ENCODE data around the gene FAF1. TPM values are rescaled to one million over a fixed set of nuclear protein-coding genes. Genes with fewer than 3 reads are reported as not detected.
"Not testable (repeated sequence)": the region's sequence is repeated elsewhere in the genome, so short reads cannot be mapped to it uniquely, and the experiment has no call there.

Gene FAF1
- total RNA-seq, 4 donors from 2014 or later = 39.7 to 60.6 (median 42.9) TPM

DNA sequence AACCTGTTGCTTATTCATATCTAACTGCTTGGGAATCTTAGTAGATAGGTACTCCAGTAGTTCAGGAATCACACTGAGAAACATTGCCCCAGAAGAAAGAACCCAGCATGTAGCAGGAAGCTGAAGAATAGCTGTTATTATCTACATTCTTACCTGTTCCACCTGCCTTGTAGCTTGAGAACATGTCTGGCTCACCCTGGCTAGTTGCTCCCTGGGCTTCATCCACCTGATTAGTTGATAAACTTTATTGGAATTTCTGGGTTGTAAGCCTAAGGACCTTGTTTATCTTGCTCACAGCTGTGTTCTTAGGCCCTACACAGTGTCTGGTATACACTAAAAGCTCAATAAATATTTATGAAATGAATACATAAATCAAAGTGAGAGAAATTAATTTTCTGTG is 430.6 kb downstream of the FAF1 start:
- Histone ChIP-seq H3K27ac (replicated peaks in 1 of 4) (no peak overlapping the region), H3K36me3 (peaks cover 0 to 25% (median 9%) of the 10 kb centered on the region in 4 donors), H3K4me1 (no peaks in the 10 kb centered on the region), H3K27me3 (no peaks in the 10 kb centered on the region), H3K4me3 (no peak overlapping the region), H3K9me3 (no peaks in the 10 kb centered on the region)
- intact Hi-C loops (cut with DNase I) = no loop called here
- TF ChIP-seq, protein P1, sequence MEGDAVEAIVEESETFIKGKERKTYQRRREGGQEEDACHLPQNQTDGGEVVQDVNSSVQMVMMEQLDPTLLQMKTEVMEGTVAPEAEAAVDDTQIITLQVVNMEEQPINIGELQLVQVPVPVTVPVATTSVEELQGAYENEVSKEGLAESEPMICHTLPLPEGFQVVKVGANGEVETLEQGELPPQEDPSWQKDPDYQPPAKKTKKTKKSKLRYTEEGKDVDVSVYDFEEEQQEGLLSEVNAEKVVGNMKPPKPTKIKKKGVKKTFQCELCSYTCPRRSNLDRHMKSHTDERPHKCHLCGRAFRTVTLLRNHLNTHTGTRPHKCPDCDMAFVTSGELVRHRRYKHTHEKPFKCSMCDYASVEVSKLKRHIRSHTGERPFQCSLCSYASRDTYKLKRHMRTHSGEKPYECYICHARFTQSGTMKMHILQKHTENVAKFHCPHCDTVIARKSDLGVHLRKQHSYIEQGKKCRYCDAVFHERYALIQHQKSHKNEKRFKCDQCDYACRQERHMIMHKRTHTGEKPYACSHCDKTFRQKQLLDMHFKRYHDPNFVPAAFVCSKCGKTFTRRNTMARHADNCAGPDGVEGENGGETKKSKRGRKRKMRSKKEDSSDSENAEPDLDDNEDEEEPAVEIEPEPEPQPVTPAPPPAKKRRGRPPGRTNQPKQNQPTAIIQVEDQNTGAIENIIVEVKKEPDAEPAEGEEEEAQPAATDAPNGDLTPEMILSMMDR (IDR thresholded peaks at IDR 0.05) = no peak
- TF ChIP-seq POLR2AphosphoS5 (IDR thresholded peaks at IDR 0.05) (no peak), EP300 (IDR thresholded peaks at IDR 0.05) (no peak), POLR2A (IDR thresholded peaks at IDR 0.05; ENCODE audit: low read depth) (no peak)
- DNase-seq (ENCODE audit: extremely low spot score) = no peak

DNA sequence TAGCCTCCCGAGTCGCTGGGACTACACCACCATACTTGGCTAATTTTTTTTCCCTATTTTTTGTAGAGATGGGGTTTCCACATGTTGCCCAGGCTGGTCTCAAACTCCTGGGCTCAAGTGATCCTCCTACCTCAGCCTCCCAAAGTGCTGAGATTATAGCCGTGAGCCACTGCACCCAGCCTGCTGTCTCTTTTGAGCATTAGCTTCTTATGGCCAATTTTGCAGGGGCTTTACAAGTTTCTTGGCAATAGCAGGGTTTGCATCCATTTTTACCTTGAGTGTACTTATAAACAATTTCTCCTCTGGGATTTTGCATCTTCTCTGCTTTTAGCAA is 432.1 kb downstream of the FAF1 start:
- H3K27ac ChIP-seq (replicated peaks in 1 of 4); DNase-seq (ENCODE audit: extremely low spot score); H3K9me3 ChIP-seq; H3K4me3 ChIP-seq; H3K4me1 ChIP-seq; intact Hi-C loops (cut with DNase I); H3K27me3 ChIP-seq: not testable (repeated sequence)
- WGBS = 97% methylated on average over 3 of the region's 3 CpGs
- H3K36me3 ChIP-seq = peaks cover 0 to 17% (median 7%) of the 10 kb centered on the region in 4 donors

DNA sequence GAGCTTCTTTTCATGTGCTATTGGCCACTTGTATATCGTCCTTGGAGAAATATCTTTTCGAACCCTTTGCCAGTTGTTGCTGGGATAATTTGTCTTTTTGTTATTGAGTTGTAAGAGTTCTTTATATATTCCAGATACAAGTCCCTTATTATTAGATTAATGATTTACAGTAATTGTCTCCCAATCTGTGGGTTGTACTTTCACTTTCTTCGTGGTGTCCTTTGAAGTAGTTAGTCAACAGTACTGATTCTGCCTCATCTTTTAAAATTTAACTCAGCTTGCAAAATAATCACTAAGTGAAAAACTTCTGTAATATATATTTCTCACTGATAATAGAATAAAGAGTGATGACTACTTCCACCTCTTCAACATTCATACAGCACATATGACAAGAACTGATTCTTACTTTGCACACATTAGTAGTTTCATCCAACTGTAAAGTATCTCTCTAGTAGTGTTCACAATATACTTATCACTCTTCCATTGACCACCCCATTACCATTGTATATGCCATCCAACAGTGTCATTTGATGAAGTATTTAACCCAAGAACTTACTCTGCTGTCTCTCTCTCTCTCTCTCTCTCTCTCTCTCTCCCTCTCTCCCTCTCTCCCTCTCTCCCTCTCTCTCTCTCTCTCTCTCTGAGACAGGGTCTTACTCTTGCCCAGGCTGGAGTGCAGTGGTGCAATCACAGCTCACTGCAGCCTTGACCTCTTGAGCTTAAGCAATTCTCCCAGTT is 432.6 kb downstream of the FAF1 start:
- intact Hi-C loops (cut with DNase I) = no loop called here
- WGBS = 93% methylated on average over 3 of the region's 3 CpGs

DNA sequence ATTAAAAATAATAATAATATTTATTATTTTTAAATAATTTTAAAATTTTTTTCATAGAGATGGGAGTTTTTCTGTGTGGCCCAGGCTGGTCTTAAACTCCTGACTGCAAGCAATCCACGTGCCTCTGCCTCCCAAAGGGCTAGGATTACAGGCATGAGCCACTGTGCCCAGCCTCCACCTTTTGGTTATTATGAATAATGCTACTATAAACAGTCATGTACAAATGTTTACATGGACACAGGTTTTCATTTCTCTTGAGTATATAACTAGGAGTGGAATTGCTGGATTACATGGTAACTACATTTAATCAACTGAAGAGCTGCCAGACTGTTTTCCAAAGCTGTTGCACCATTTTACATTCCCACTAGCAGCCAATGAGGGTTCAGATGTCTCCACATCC is 433.6 kb downstream of the FAF1 start:
- no peaks in the 10 kb centered on the region for H3K4me1 ChIP-seq
- H3K27me3 ChIP-seq = no peaks in the 10 kb centered on the region
- no peak overlapping the region for H3K27ac ChIP-seq (replicated peaks in 1 of 4)
- H3K9me3 ChIP-seq = peaks cover 0 to 6% (median 0%) of the 10 kb centered on the region in 4 donors
- intact Hi-C loops (cut with DNase I) = no loop called here
- WGBS = 93% methylated on average over 1 of the region's 1 CpG
- H3K4me3 ChIP-seq = no peak overlapping the region
- no peak for DNase-seq (ENCODE audit: extremely low spot score)
- TF ChIP-seq, protein P1 (IDR thresholded peaks at IDR 0.05) = no peak
- TF ChIP-seq POLR2A (IDR thresholded peaks at IDR 0.05; ENCODE audit: low read depth) = no peak
- TF ChIP-seq POLR2AphosphoS5 (IDR thresholded peaks at IDR 0.05) = no peak
- TF ChIP-seq EP300 (IDR thresholded peaks at IDR 0.05) = no peak
- peaks cover 0 to 12% (median 5%) of the 10 kb centered on the region in 4 donors for H3K36me3 ChIP-seq

More for the DNA sequence above, 432.6 kb downstream of the FAF1 start:
- H3K4me1 ChIP-seq = no peaks in the 10 kb centered on the region
- H3K27me3 ChIP-seq = no peaks in the 10 kb centered on the region
- TF ChIP-seq POLR2AphosphoS5 (IDR thresholded peaks at IDR 0.05) (no peak), POLR2A (IDR thresholded peaks at IDR 0.05; ENCODE audit: low read depth) (no peak), EP300 (IDR thresholded peaks at IDR 0.05) (no peak)
- TF ChIP-seq, protein P1 (IDR thresholded peaks at IDR 0.05) = no peak
- peaks cover 0 to 14% (median 5%) of the 10 kb centered on the region in 4 donors for H3K36me3 ChIP-seq
- peaks cover 0 to 6% (median 0%) of the 10 kb centered on the region in 4 donors for H3K9me3 ChIP-seq
- no peak overlapping the region for H3K4me3 ChIP-seq
- no peak overlapping the region for H3K27ac ChIP-seq (replicated peaks in 1 of 4)
- no peak for DNase-seq (ENCODE audit: extremely low spot score)

DNA sequence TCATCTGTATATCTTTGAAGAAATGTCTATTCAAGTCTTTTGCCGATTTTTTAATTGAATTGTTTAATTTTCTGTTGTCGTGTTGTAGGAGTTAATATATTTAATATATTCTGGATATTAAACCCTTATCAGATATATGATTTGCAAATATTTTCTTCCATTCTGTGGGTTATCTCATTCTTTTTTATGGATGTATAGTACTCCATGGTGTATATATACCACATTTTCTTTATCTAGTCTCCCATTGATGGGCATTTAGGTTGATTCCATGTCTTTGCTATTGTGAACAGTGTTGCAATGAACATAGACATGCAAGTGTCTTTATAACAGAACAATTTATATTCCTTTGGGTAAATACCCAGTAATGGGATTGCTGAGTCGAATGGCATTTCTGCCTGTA is 436.5 kb downstream of the FAF1 start:
- WGBS = 99% methylated on average over 3 of the region's 3 CpGs
- Histone ChIP-seq H3K4me1 (no peaks in the 10 kb centered on the region), H3K27me3 (no peaks in the 10 kb centered on the region), H3K4me3 (no peak overlapping the region), H3K36me3 (peaks cover 0 to 25% (median 7%) of the 10 kb centered on the region in 4 donors), H3K27ac (replicated peaks in 1 of 4) (no peak overlapping the region), H3K9me3 (peaks cover 0 to 6% (median 0%) of the 10 kb centered on the region in 4 donors)
- DNase-seq (ENCODE audit: extremely low spot score) = no peak
- intact Hi-C loops (cut with DNase I) = no loop called here
- no peak for TF ChIP-seq POLR2AphosphoS5 (IDR thresholded peaks at IDR 0.05)
- no peak for TF ChIP-seq EP300 (IDR thresholded peaks at IDR 0.05)
- TF ChIP-seq, protein P1 (IDR thresholded peaks at IDR 0.05) = no peak
- no peak for TF ChIP-seq POLR2A (IDR thresholded peaks at IDR 0.05; ENCODE audit: low read depth)

Data from esophagus muscularis mucosa (tissue), 4 donors.